GM18873 (cell line): ENCODE measurements around the gene SKP1.

ENCODE experiments used
- ATAC-seq: cut with Tn5 transposase; IDR thresholded peaks from one replicate; pipeline ENCODE4 v1.9.1; 2021; ENCODE audit warnings: mild to moderate bottlenecking, moderate library complexity, moderate number of reproducible peaks; ENCODE audit not compliant: unreplicated experiment, low FRiP score

The SKP1 gene

DNA sequence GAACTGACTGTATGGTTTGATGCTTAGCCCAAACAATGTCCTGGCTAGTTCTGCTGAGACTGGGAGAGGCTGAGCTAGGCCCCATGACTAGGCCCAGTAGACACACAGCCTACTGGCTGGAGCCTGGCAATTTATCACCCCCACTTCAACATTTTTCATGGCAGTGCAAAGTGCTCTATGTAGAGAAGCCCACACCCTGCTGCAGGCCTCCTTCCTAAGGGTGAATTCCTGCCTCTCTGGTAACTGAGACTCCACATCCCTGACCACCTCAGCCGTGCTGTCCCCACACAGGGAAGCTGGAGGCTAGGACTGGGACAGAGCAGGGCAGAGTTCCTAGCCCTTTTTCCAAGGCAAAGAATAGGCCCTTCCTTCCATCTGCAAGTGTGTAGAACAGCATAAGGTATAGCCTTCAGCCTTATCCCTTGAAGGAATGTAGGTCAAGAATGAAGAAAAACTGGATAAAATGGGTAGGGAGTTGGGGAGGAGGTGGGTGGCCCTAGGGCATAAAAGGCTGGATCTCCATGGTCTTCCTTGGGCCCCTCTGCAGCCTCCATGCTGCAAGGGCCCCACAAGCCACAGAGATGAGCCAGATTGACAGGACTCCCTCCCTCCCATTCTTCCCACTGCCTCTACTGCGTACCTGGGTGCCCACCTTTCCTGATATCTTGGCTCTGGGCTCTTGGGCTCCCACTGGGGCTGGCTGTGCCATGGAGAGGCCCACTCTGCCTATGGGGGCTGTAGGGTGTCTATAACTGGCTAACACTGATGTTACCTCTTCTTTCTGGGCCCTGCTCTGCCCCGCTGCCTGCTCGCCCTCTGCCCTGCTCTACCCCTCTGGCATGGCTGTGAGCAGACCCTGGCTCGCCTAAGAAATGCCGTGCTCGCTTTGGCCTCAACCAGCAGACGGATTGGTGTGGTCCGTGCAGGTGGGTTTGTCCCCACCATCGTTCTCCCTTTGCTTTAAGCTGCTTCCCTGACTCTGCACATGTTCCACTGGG, 32.5 kb downstream of the SKP1 start:
- ATAC-seq, result no peak

DNA sequence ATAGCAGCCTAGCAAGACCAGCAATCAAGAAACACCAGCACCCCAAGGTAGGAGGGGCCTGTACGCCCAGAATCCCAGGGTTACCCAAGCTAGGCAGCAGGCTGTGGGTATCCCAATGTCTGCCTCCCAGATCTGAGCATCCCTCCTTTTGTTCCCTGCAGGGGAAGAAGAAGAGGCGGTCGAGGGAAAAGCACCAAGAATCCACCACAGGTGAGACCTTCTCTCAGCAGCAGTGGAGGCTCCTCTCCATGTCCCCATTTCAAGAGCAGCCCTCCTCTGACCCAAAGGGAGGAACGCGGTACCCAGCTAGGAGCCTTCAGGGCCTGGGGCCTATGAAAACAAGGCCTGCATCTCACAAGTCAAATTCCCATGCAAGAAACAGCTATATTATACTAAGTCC, 33.3 kb downstream of the SKP1 start:
- ATAC-seq, result no peak

DNA sequence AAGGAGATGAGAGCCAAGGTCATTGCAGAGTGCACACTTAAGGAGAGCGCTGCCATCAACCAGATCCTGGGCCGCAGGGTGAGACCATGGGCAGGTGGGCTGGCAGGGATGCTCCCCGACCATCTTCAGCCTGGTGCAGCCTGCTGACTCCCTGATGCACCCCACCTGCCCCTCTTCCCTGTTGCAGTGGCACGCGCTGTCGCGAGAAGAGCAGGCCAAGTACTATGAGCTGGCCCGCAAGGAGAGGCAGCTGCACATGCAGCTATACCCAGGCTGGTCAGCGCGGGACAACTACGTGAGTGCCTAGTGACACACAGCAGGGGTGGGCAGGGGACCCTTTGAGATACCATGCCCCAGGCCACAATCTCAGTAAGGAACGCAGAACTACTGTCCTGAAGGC, 33.9 kb downstream of the SKP1 start:
- ATAC-seq, result no peak

DNA sequence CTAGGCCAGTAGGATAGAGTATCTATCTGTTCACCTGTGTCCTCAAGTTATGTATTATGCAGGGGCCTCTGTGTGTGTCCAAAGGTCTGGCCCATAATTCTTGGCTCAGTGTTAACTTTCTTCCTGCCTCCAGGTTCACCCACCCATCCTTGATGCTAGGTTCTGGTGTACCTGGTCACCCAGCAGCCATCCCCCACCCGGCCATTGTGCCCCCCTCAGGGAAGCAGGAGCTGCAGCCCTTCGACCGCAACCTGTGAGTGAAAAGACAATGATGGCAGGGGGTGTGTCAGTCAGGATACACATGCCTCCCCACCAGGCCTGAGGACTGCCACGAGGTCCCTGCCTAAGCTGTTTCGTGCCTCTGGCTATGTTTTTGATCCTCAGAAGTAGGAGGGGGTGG, 34.7 kb downstream of the SKP1 start:
- no peak for ATAC-seq

DNA sequence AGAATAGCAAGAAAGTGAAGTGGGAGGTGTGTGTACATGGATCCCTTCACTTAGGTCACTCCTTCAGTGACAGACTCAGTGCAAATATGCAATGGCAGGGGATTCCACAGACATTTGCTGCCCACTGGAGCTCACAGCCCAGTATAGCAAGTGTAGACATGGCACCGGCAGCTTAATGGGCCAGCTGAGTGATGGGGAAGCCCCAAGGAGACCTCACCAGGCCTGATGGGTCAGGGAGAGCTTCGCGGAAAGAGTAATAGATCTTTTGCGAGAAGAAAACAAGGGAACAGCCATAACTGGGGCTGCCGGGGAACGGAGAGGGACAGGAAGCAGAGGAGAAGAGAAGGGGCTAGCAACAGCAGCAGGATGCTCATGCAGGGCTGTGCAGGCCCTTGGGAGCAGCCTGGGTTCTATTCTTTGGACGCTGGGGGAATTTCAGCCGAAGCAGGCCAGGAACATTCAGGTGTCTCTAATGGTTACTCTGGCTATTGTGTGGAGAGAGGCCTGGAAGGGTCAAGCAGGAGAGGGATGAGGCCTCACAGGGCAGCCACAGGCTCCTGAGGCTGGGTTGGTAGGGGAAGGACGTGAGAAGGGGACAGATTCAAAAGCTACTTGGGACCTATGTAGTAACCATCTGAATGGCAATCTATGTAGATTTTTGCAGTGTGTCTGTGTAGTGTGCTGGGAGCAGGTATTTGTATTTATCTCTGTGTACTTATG, 35.3 kb downstream of the SKP1 start:
- ATAC-seq, result no peak

DNA sequence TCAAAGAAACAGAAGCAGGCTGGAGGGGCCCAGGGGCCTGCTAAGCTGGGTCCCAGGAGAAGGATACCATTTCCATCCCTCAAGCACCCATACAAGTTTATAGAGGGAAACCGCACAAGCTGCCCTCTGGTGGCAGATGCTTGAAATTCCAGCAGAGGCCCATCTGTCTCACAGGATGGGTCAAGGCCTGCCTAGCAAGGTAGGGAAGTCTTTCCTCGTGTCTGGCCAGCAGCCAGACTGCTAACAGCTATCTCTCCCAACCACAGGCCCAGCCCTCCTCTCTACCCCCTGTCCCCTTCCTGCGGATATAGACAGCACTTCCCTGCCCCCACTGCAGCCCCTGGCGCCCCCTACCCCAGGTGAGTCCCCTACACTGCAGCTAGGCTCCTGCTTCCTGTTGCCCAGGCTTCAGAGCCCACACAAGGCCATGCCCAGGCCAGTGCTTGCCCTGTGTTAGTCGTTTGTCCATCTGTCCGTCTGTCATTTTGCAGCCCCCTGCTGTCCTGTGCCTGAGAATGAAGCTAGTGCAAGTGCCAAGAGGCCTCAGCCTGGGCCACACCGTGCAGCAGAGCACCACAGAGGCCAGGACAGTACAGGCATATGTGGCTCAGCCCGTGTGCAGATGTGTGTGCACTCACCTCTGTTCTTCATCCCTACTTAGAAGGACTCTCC, 36.1 kb downstream of the SKP1 start:
- no peak for ATAC-seq

DNA sequence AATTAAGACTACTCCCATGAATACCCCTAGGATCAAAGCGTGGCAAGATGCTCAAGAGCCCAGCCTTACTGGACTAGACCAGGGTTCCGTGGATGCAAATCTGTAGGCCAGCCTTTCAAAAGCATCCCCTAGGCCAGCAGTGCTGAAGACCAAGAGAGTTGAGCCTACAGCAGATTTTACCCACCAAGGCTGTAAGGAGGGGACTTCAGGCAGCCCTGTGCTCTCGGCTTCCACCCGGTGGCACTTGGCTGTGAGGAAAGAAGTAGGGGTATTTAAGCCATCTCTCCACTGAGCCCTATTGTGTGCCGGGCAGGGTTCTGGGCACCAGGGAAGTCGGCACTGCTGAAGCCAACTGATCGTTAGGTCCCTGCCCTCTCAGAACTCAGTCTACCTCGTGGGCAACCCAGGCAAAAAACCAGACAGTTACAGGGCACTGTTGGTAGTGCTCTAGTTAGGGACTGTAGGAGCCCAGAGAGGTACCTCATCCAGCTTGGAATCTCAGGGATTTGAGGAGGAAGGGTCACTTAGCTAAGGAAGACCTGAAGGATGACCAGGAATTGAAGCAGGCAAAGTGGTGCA, 36.8 kb downstream of the SKP1 start:
- ATAC-seq, result no peak

DNA sequence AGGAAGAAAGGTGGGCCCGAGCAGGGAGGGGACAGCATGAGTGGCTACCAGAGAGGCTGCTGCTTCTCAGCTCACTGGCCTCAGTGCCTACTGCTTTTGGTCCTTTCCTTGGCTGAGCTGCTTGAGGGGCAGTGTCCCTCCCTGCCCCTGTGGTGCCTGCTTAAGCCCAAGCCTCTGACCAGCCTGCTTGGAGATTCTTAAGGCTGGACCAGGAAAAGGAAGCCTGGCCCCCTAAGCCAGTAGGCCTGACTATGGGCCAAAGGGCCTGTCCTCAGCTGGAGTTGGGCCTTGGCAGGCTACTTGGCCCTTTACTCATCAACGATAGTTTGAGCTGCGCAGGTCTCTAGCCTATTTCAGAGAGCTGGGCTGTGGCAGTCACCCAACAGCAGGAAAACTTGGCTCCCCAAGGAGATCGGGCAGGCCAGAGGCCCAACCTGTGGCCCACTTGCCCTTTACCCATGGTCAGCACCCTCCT, 37.3 kb downstream of the SKP1 start:
- ATAC-seq, result no peak

DNA sequence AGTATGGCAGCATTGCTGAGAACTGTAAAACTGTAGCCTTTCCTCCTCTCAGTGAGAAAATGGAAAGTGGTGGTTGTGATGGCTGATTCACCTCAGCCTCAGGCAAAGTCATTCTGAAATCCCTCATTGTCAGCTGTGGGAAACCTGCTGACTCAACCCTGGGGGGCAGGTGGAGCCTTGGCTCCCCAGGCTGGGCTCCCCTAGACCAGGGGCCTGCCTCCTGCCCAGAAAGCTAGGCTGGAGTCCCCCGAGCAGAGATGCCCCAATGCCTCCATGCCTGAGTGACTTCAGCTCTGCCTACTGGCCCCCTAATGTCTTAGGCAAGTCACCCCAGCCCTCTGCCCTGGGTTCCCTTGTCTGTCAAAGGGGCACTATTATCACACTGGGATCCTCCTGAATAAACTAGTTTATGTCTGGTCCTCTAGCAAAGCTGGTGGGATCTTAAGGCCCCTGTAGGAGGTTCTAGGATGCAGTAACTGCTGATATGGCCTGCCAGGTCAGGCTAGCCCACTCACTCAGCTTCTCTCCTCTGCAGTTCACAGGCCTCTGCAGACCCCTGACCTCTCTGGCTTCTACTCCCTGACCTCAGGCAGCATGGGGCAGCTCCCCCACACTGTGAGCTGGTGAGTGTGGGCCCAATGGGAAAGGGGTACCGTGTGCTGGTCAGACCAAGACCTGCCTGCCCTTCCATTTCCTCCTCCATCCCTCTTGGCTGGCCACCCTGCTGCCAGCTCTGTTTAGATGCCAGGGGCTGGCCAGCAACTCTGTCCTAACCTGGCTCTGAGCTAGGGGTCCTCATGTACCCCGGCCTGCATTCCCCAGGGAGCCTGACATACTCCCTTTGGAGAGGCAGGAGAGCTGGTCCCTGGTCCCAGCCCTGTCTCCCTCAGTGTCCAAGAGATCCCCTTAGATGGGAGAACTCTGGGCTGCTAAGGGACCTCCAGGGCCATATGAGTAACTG, 38.1 kb downstream of the SKP1 start:
- ATAC-seq, result peak; percentile 59

DNA sequence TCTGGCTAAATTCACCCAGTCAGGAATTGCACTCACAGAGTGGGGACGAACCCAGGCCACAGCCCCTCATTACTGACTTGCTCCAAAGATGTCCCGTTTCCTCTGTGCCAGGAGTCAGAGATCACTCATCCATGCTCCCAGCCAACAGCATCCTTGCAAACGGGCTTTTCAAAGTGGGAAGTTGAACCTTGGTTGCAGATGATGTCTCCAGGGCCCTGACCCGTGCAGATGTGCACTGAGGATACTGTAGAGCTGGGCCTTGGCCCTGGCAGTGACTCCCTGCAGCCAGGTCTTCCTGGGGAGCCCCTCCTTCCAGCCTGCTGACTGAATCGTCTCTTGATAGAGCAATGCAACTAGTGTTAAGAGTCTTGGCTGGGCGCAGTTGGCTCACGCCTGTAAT, 40.0 kb downstream of the SKP1 start:
- no peak for ATAC-seq

DNA sequence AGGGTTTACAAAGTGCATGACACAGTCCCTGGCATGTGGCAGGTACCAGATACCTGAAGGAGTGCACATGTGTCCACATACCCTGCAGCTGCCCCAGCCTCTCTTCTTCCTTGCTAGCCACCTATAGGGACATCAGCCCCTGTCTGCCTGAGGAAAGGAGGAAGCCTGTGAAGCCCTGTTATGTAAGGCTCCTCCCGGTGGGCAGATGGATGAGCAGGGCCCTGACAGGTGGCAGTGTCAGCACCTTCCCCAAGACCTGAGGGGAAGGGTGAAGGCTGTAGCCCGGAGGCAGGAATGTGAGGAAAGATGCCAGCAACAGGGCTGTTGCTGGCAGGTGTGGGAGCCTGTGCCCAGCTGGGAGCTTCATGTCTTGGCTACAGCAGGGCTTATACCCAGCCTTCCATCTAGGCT, 40.5 kb downstream of the SKP1 start:
- ATAC-seq, result no peak

DNA sequence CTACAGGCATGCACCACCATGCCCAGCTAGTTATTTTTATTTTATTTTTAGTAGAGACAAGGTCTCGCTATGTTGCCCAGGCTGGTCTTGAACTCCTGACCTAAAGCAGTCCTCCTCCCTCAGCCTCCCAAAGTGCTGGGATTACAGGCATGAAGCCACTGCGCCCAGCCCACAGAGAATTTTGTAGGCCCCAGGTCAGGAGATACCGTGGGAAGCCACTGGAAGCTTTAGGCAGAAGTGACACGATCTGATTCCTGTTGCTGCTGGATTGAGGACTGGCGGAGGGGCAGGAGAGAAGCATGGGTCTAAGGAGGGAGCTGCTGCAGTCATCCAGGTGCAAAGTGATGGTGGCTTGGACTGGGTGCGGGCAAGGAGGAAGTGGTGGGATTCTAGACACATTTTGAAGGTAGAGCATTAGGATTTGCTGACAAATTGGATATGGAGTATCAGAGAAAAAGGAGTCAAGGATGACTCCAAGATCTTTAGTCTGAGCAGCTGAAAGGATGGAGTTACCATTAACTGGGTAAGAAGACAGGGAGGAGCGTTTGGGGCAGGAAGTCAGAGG, 41.6 kb downstream of the SKP1 start:
- no peak for ATAC-seq

DNA sequence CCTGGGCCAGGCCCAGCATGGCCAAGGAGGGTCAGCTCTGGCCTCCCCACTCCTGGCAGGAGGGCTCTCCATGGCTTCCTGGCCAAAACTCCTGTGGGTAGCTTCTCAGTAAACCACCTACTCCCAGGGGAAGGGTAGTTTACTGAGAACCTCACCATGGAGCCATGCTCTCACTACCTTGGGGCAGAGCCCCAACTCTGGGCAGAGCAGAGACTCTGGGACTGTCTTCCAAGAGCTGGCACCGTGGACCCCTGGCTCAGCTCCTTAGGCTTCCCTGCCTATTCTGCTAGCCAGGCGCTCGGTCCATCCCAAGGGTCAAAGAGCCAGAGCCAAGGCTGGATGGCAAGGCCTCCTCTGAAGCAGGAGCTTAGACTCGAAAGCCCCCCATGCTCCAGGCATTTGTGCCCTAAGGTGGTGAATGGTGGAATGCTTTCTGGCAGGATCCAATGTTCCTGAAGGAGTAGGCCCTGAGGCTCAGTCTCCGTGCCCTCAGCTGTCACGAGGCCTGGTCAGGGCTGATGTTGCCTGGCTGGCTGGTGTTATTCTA, 42.7 kb downstream of the SKP1 start:
- ATAC-seq, result no peak

DNA sequence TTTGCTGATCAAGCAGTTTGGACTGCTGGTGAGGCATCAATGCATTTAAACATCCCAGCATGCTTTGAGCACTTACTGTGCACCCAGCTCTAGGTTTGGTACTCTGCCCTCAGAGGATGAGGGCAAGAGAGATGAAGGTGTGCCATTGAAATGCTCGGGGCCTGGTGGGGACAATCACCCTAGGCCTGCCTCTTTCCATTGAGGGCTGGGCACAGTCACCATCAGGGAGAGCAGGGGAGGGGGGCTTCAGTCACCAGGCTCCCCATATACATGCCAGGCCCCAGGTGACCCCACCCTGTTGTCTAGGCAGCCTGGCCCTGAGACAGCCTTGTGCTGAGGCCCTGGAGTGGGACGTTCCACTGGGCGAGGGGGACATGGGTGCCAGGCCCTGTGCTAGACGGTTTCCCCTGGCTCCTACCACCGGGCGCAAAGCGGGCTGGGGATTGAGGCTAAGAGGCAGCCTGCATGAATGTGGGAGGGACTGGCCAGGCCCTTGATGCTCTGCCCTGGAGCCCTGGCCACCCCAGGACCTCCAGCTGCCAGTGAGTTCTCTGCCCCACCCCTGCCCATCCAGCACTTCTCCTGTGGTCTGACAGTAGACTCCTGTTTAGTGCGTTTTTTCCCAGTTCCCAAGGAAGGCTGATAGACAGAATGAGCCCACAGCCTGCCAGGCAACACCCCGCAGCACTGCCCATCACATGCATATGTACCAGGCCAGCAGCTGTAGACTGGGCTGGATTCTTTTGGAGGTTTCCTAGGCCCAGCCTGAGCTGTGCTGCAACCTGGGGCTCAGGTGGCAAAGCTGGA, 43.4 kb downstream of the SKP1 start:
- ATAC-seq, result no peak

DNA sequence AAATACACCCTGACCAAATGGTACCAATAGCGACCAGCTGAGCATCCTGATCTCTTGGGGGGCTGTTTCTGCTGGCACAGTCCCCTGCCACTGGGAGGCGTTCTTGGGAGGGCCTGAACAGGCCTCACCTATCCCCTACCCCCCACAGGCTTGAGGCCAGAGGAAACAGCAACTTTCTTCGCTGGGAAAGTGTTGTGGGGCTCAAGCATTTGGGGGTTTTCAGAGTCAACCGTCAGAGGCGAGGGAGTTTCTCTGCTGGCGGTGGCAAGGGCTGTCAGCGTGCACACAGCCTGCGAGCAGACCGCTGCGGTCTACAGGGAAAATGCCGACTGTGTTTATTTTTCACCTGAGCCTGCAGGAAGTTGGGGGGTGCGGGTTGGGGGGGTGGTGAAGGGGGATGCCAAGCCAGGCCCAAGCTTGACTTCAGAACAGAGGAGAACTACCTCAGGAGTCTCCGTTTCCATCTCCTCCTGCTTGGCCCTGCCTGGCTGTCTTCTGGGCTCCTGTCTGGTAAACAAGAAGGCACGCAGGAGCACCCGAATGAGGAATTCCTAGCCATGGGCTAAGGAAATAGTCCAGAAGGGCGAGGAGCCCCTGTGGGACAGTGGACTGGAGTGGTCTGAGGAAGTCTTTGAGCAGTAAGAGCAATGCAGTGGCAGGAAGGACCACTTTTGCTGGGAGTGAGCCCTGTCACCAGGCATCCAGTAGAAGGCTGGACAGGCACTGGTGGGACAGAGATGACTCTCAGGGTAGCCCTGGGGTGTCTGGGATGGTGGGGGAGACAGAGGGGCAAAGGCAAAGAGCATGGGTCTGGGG, 44.2 kb downstream of the SKP1 start:
- ATAC-seq, result peak; percentile 51

DNA sequence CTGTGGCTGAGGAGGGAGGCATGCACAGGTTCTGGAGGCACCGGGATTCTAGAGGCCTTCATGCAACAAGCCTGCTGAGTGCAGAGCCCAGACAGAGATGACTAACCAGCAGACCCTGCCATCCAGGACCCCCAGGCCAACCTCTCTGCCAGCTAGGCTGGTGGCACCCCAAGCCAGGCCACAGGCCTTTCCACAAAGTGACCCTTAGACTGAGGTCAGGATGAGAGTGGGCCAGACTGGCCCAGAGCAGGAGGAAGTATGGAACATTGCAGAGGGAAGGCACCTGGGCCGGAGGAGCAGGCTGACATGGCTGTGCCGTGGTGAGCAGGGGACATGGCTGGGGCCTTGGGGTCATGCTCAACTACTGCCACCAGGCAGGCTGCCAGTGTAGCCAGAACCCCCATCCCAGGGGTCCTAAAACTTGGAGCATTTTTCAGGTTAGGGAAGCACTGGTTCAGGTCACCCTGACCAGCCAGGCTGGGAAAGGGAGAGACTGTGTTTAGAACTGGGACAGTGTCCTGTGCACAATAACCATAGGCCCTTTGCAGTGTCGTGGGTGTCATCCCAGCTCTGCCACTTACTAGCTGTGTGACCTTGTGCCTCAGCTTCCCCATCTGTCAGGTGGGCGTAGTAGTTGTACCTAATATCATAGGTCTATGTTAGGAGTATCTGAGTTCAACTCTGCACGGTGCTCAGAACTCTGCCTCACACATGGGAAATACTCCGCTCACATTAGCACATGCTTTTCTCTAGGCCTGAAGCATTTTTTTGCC, 45.0 kb downstream of the SKP1 start:
- ATAC-seq, result no peak

DNA sequence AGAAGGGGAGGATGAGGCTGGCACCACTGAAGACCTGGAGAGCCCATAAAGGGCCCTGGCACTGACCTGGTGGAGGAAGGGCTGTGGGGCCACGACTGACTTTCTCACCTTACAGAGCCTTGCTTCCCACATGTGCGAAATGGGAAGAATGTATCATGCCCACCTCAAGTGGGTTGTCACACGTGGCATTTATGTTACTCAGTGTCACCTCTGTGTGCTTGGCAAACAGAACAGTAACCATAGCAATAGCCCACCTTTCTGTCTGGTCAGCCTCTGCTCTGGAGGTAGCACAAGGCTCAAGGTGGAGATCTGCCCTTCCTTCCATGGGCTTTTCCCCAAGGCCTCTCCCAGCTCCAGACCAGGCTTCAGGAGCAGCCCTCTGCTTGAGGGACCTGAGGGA, 45.6 kb downstream of the SKP1 start:
- ATAC-seq, result no peak
